ENCODE measurements around the gene CDK9.

The CDK9 gene

GRCh38 chr9:127792417-127793031, 6.7 kb downstream of the CDK9 start:
- TF ChIP-seq CTCF (IDR thresholded peaks at IDR 0.05; ENCODE audit: low read depth, low read length): no peak
- no peaks in the 10 kb centered on the region for H3K27me3 ChIP-seq (ENCODE audit: insufficient read depth, low read depth, severe bottlenecking)
- no peaks in the 10 kb centered on the region for H3K9me3 ChIP-seq (ENCODE audit: severe bottlenecking)
- H3K4me3 ChIP-seq (ENCODE audit: low read depth, low read length): no peak overlapping the region
- DNase-seq: no peak
- H3K36me3 ChIP-seq: peaks cover 67% of the 10 kb centered on the region
- H3K27ac ChIP-seq: peak overlapping the region; percentile 76

- Histone ChIP-seq H3K27me3 (ENCODE audit: insufficient read depth, low read depth, severe bottlenecking) (no peaks in the 10 kb centered on the region), H3K4me3 (ENCODE audit: low read depth, low read length) (no peak overlapping the region), H3K27ac (peak overlapping the region; percentile 76), H3K9me3 (ENCODE audit: severe bottlenecking) (no peaks in the 10 kb centered on the region), H3K36me3 (peaks cover 60% of the 10 kb centered on the region)
- peak; percentile 79 for DNase-seq
- TF ChIP-seq CTCF (IDR thresholded peaks at IDR 0.05; ENCODE audit: low read depth, low read length): no peak
These were observed 7.4 kb downstream of the CDK9 start for GRCh38 chr9:127793093-127793708.

DNA sequence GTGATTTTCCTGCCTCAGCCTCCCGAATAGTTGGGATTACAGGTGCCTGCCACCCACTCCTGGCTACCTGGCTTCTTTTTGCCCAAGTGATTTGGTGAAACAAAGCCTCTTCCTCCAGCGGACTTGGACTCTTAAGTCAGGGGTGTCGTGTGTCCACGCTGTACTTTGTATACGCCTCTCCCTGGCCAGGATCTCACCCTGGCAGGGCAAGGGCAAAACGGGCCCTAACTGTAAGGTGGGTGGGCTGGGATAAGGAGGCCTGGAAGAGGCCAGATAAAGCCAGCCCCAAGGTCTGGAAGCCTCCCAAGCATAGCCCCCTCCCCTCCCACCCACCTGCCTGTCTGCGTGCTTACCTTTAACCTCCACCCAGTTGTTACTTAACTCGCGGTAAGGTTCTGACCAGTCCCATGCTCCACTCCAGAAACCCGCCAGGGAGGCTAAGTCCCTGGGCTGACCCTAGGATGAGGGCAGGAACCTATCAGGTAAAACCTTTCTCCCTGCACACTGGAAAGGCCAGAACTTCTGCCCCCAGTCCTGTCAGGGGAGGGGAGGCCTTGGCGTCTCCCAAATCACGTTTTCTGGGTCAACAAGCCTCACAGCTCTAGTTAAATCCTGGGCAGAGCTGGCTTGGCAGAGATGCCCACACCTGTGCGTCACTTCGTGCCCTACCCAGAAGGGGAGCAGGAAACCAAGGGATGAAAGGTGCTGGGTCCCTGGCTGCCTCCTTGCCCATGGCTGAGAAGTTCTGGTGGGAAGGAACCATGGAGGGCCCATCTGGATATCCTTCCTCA, 8.4 kb downstream of the CDK9 start:
- DNase-seq: no peak
- Histone ChIP-seq H3K4me3 (ENCODE audit: low read depth, low read length) (no peak overlapping the region), H3K36me3 (peaks cover 50% of the 10 kb centered on the region), H3K9me3 (ENCODE audit: severe bottlenecking) (no peaks in the 10 kb centered on the region), H3K27ac (peak overlapping the region; percentile 76), H3K27me3 (ENCODE audit: insufficient read depth, low read depth, severe bottlenecking) (no peaks in the 10 kb centered on the region)
- no peak for TF ChIP-seq CTCF (IDR thresholded peaks at IDR 0.05; ENCODE audit: low read depth, low read length)

DNA sequence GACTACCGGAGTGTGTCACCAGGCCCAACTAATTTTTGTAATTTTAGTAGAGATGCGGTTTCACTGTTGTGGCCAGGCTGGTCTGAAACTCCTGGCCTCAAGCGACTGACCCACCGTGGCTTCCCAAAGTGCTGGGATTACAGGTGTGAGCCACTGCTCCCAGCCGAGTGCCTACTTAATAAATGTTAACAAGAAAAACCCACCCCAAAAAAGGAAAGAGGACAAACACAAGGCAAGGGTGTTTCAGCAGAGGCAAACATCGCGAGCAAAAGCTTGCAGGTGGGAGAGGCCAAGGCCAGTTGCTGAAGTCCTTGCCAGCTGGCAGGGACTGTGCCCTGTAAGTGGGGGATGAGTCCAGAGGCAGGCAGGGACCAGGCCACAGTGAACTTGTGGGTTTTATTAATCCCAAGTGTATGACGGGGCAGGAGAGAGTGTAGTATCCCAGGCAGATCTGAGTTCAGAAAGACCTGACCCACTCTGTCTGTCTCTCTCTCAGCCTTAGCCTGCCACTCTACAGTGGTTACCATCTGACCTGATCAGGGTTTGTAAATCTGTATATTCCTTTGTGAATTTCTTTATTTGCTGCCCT, 10.5 kb downstream of the CDK9 start:
- DNase-seq: no peak
- no peaks in the 10 kb centered on the region for H3K27me3 ChIP-seq (ENCODE audit: insufficient read depth, low read depth, severe bottlenecking)
- peak overlapping the region; percentile 12; the same call in 1 of the 2 replicates for H3K27ac ChIP-seq
- TF ChIP-seq CTCF (IDR thresholded peaks at IDR 0.05; ENCODE audit: low read depth, low read length): no peak
- no peak overlapping the region for H3K4me3 ChIP-seq (ENCODE audit: low read depth, low read length)
- H3K9me3 ChIP-seq (ENCODE audit: severe bottlenecking): no peaks in the 10 kb centered on the region
- peaks cover 29% of the 10 kb centered on the region for H3K36me3 ChIP-seq

GRCh38 chr9:127796852-127797370, 11.1 kb downstream of the CDK9 start:
- no peak for DNase-seq
- Histone ChIP-seq H3K36me3 (peaks cover 23% of the 10 kb centered on the region), H3K9me3 (ENCODE audit: severe bottlenecking) (no peaks in the 10 kb centered on the region), H3K27ac (no peak overlapping the region; the same call in 1 of the 2 replicates), H3K4me3 (ENCODE audit: low read depth, low read length) (no peak overlapping the region), H3K27me3 (ENCODE audit: insufficient read depth, low read depth, severe bottlenecking) (no peaks in the 10 kb centered on the region)
- TF ChIP-seq CTCF (IDR thresholded peaks at IDR 0.05; ENCODE audit: low read depth, low read length): no peak
